HG02840 (cell line): ENCODE results near the gene DNM3.
"Not testable (repeated sequence)": the region's sequence is repeated elsewhere in the genome, so short reads cannot be mapped to it uniquely, and the experiment has no call there.

Source experiments
- ATAC-seq: cut with Tn5 transposase; IDR thresholded peaks from one replicate; pipeline ENCODE4 v1.9.1; 2021; ENCODE audit warnings: mild to moderate bottlenecking, moderate library complexity, moderate number of reproducible peaks; ENCODE audit not compliant: unreplicated experiment, low FRiP score

DNM3 gene

GRCh38 chr1:172340520-172340919 lies 499.2 kb downstream of the DNM3 start:
- no peak for ATAC-seq

GRCh38 chr1:172341697-172342096 lies 500.4 kb downstream of the DNM3 start:
- no peak for ATAC-seq

GRCh38 chr1:172342584-172343239 lies 501.4 kb downstream of the DNM3 start:
- no peak for ATAC-seq

- ATAC-seq, result no peak
Measured at GRCh38 chr1:172343240-172344160, 502.2 kb downstream of the DNM3 start.

GRCh38 chr1:172344444-172344843 lies 503.1 kb downstream of the DNM3 start:
- no peak for ATAC-seq

GRCh38 chr1:172345077-172345476 lies 503.8 kb downstream of the DNM3 start:
- ATAC-seq, result no peak

GRCh38 chr1:172347416-172347815 lies 506.1 kb downstream of the DNM3 start:
- no peak for ATAC-seq

- no peak for ATAC-seq
Measured at GRCh38 chr1:172350856-172351255, 509.6 kb downstream of the DNM3 start.

- ATAC-seq, result no peak
Measured at GRCh38 chr1:172351346-172351745, 510.0 kb downstream of the DNM3 start.

- no peak for ATAC-seq
Measured at GRCh38 chr1:172351754-172352161, 510.5 kb downstream of the DNM3 start.

- no peak for ATAC-seq
Measured at GRCh38 chr1:172352435-172352834, 511.1 kb downstream of the DNM3 start.

GRCh38 chr1:172354291-172355274 lies 513.3 kb downstream of the DNM3 start:
- no peak for ATAC-seq

GRCh38 chr1:172356620-172357019 lies 515.3 kb downstream of the DNM3 start:
- no peak for ATAC-seq

- no peak for ATAC-seq
Measured at GRCh38 chr1:172357753-172358385, 516.6 kb downstream of the DNM3 start.

GRCh38 chr1:172359491-172359999 lies 518.2 kb downstream of the DNM3 start:
- no peak for ATAC-seq

- no peak for ATAC-seq
Measured at GRCh38 chr1:172360511-172360910, 519.2 kb downstream of the DNM3 start.

GRCh38 chr1:172360985-172361384 lies 519.7 kb downstream of the DNM3 start:
- no peak for ATAC-seq

- no peak for ATAC-seq
Measured at GRCh38 chr1:172363852-172364251, 522.6 kb downstream of the DNM3 start.

- ATAC-seq, result not testable (repeated sequence)
Measured at GRCh38 chr1:172371646-172372045, 530.3 kb downstream of the DNM3 start.

GRCh38 chr1:172373864-172374263 lies 532.6 kb downstream of the DNM3 start:
- no peak for ATAC-seq
